ENCODE measurements around the gene HERC6.
"Not testable (repeated sequence)": the region's sequence is repeated elsewhere in the genome, so short reads cannot be mapped to it uniquely, and the experiment has no call there.

The HERC6 gene

GRCh38 chr4:88378691-88379559 lies at the start of gene HERC6:
HERC6 (plus strand) TSS chr4:88378852; CDS start chr4:88378922, 70 bp downstream.
- peak; percentile 39 to 71 (median 61) for DNase-seq (ENCODE audit: low read depth in 3 of 3)

DNA sequence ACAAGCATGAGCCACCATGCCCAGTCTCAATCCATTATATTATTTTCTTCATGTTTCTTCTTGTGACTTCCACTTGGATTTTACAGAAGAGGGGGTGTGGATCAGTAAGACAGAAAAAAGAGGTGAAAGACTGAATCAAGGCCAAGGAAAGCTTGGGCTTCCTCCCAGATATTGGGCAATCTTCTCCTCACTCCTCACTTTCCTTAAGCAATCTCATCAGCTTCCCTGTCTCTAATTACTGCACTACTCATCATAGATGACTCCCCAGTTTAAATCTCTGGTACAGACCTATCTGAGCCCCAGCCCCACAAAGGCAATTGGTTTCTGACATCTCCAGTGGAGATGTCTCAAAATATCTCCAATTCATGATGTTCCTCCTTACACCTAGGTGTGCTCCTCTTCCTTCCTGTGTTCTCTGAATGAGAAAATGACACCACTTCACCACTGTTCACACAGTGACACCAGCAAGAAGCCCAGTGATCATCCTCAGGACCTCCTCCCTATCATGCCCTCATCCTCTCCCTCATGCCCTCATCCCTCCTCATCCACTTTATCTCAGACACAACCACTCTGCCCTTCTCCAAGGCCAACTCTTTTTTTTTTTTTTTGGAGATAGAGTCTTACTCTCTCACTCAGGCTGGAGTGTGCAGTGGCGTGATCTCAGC lies 44.8 kb upstream of the HERC6 start:
- no peak for DNase-seq (ENCODE audit: low read depth in 3 of 3)

GRCh38 chr4:88335092-88335665 lies 43.5 kb upstream of the HERC6 start:
- no peak for DNase-seq (ENCODE audit: low read depth in 3 of 3)

- DNase-seq (ENCODE audit: low read depth in 3 of 3), result no peak
Observed at GRCh38 chr4:88341227-88342192, 37.1 kb upstream of the HERC6 start.

GRCh38 chr4:88346902-88347301 lies 31.8 kb upstream of the HERC6 start:
- not testable (repeated sequence) for DNase-seq (ENCODE audit: low read depth in 3 of 3)

DNA sequence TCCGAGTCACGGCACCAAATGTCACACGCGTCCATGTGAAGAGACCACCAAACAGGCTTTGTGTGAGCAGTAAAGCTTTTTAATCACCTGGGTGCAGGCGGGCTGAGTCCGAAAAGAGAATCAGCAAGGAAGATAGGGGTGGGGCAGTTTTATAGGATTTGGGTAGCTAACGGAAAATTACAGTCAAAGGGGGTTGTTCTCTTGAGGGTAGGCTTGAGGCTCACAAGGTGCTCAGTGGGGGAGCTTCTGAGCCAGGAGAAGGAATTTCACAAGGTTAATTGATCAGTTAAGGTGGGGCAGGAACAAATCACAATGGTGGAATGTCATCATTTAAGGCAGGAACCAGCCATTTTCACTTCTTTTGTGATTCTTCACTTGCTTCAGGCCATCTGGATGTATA lies 29.9 kb upstream of the HERC6 start:
- not testable (repeated sequence) for DNase-seq (ENCODE audit: low read depth in 3 of 3)

DNA sequence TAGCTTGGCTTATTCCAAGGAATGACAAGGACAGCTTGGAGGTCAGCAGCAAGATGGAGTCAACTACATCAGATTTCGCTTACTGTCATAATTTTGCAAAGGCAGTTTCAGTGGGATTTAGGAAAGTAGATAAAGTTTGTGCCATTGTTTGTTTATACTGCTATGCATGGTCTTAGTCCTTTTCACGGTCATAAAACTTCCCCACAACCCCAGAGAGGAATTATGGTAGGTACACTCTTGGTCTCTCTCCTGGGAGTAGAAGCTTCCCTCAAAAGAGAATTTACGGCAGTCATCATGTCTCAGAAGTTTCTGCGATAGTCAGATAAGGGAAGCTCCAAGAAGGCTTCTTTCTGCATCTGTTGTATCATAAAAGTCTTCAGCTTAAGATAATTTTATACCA lies 27.9 kb upstream of the HERC6 start:
- DNase-seq (ENCODE audit: low read depth in 3 of 3), result no peak

- no peak for DNase-seq (ENCODE audit: low read depth in 3 of 3)
Observed at GRCh38 chr4:88352062-88352740, 26.5 kb upstream of the HERC6 start.

GRCh38 chr4:88353324-88353723 lies 25.3 kb upstream of the HERC6 start:
- no peak for DNase-seq (ENCODE audit: low read depth in 3 of 3)

GRCh38 chr4:88356771-88357170 lies 21.9 kb upstream of the HERC6 start:
- no peak for DNase-seq (ENCODE audit: low read depth in 3 of 3)

DNA sequence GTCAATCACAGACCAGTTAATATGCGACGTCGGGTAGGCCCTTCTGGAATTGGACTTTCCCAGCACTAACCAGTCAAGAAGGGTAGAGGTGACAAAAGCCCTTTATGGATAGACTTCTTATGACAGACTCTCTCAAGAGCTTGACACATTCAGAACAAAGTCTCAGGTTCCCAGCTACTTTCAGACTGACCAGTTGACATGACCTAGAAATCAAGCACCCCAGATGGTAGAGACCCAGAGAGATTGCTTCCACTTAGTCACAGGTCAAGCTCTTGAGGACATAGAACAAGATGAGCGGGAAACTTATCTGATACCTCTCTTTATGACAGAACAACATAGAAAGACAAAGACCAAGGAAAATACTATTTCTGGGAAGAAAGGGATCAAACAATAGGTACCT lies 21.4 kb upstream of the HERC6 start:
- no peak for DNase-seq (ENCODE audit: low read depth in 3 of 3)

DNA sequence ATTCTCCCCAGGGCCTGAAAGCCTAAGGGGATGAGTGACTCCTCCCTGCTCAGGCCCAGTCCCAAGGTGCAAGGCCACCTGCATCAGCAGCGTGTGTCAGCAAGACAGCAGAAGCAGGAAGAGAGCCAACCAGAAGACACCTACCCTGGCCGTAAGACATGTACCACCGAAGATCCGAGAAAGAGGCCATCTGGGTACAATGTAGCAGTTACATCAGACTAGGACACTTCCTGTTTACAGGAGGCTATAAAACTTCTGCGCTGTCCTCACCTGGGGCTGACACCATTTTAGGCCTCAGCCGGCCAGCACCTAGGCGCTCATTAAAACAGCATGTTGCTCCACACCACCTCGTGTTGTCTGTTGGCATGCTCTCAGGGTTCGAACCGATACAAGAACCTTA lies 19.1 kb upstream of the HERC6 start:
- no peak for DNase-seq (ENCODE audit: low read depth in 3 of 3)

DNA sequence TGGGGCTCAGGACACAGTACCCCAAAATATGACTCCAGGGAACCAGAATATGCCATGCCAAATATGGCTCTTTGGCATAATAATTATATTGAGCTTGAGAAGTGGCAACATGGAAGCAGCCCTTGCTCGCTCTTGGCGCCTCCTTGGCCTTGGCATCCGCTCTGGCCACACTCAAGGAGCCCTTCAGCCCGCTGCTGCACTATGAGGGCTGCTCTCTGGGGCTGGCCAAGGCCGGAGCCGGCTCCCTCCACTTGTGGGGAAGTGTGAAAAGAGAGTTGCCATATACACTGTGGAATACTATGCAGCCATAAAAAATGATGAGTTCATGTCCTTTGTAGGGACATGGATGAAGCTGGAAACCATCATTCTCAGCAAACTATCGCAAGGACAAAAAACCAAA lies 18.4 kb upstream of the HERC6 start:
- no peak for DNase-seq (ENCODE audit: low read depth in 3 of 3)

- DNase-seq (ENCODE audit: low read depth in 3 of 3), result no peak
Observed at GRCh38 chr4:88360791-88361190, 17.9 kb upstream of the HERC6 start.

DNA sequence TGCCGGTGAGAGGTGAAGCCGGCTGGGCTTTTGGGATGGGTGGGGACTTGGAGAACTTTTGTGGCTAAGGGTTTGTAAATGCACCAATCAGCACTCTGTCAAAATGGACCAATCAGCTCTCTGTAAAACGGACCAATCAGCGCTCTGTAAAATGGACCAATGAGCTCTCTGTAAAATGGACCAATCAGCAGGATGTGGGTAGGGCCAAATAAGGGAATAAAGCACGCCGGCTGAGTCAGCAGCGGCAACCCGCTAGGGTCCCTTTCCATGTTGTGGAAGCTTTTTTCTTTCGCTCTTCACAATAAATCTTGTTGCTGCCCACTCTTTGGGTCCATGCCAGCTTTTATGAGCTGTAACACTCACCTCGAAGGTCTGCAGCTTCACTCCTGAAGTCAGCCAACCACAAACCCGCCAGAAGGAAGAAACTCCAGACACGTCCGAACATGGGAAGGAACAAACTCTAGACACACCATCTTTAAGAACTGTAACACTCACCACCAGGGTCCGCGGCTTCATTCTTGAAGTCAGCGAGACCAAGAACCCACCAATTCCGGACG lies 17.4 kb upstream of the HERC6 start:
- DNase-seq (ENCODE audit: low read depth in 3 of 3), result not testable (repeated sequence)

GRCh38 chr4:88366460-88366859 lies 12.2 kb upstream of the HERC6 start:
- DNase-seq (ENCODE audit: low read depth in 3 of 3), result no peak

DNA sequence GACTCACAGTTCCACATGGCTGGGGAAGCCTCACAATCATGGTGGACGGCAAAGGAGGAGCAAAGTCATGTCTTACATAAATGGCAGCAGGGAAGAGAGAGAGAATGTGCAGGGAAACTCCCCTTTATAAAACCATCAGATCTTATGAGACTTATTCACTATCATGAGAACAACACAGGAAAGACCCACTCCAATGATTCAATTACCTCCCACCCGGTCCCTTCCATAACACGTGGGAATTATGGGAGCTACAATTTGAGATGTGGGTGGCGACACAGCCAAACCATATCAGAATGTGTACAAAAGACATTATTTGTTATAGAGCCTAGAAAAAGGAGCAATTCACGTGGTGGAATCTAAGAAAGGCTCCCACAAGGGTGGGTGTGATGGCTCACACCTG lies 10.8 kb upstream of the HERC6 start:
- DNase-seq (ENCODE audit: low read depth in 3 of 3), result no peak

DNA sequence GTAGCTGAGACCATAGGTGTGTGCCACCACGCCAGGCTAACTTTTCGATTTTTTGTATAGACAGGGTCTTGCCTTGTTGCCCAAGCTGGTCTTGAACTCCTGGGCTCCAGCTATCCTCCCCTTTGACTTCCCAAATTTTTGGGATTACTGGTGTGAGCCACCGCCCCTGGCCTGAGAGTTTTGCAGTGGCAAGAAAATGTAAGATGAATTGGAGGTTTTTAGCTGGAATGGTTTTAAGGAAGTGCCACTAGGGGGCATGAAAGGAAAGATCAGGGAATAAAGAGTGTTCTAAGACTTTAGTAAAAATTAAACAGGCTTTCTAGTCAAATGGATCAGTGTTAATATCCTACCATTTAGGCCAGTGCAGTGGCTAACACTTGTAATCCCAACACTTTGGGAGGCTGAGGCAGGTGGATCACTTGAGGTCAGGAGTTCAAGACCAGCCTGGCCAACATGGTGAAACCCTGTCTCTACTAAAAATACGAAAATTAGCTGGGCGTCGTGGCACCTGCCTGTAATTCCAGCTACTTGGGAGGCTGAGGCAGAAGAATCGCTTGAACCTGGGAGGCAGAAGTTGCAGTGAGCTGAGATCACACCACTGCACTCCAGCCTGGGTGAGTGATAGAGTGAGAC lies 9.4 kb upstream of the HERC6 start:
- not testable (repeated sequence) for DNase-seq (ENCODE audit: low read depth in 3 of 3)

- DNase-seq (ENCODE audit: low read depth in 3 of 3), result no peak
Observed at GRCh38 chr4:88381123-88381522, 2.5 kb downstream of the HERC6 start.

DNA sequence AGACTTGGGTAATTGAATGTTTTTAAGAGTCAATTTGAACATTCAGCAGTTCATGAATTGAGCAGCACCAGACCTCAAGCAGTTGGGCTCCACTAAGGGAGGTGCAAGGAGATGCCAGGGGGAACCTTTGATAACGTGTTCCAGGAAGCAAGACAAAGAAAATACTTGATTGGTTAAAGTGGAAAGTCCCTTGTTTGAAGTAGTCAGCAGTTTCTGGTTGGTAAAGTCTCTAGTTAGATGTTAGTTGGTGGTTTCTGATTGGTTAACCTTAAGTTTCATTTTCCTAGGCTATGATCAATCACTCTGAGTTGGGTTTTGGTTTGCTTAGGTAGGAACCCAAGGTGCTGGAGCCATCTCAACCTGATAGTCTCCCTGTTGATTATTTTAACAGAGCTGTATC lies 4.0 kb downstream of the HERC6 start:
- peak in 2 of 3 experiments; percentile 25 to 28 for DNase-seq (ENCODE audit: low read depth in 3 of 3)

All from stimulated activated CD4-positive, alpha-beta T cell treated with anti-CD3 and anti-CD28 coated beads, TNF-alpha, amount 100 ng/mL, for 4 hours (primary cell).